OCI-LY7 (cell line): ENCODE data around the gene ZXDC. TPM values are rescaled to one million over a fixed set of nuclear protein-coding genes. Genes with fewer than 3 reads are reported as not detected.

Experiments
- BruUV-seq: library from RNA; stranded (reverse); fragments of 400-500 nt; replicated peaks from 2 replicates; lab custom pipeline; 2021; lab: Mats Ljungman, UMichigan
- CTCF ChIA-PET: fragments of 300-600 bp; sonication (Branson Sonifier 250); formaldehyde crosslinking; loops from one replicate; lab custom pipeline; 2022; ENCODE audit warnings: antibody characterized with exemption; ENCODE audit not compliant: unreplicated experiment; lab: Charles Lee
- POLR2A ChIA-PET: fragments of 300-600 bp; sonication (Branson Sonifier 250); formaldehyde crosslinking; loops from one replicate; lab custom pipeline; 2022; ENCODE audit warnings: antibody characterized with exemption; lab: Charles Lee
- DNase-seq: peaks from one replicate; pipeline ENCODE4 v3.0.0-alpha.2; 2015; ENCODE audit warnings: low spot score
- H2AFZ ChIP-seq: fragments of 200-600 bp; sonication (generic), shearing (Covaris generic); 2 replicates; pipeline ENCODE4 v1.6.1; 2014; ENCODE audit warnings: mild to moderate bottlenecking, antibody characterized with exemption, low read length, moderate library complexity
- H3K27ac ChIP-seq: fragments of 200-600 bp; sonication (generic); 2 replicates; pipeline ENCODE4 v1.5.1; 2014; ENCODE audit warnings: mixed run types, low read depth, mild to moderate bottlenecking, moderate library complexity, low read length, inconsistent platforms; ENCODE audit not compliant: poor library complexity, severe bottlenecking
- H3K36me3 ChIP-seq: fragments of 200-600 bp; sonication (generic); 2 replicates; pipeline ENCODE4 v1.6.1; 2014; ENCODE audit warnings: mild to moderate bottlenecking, antibody characterized with exemption, low read length, moderate library complexity, mixed read lengths; ENCODE audit not compliant: insufficient read depth
- H3K4me1 ChIP-seq: fragments of 200-600 bp; sonication (generic); 2 replicates; pipeline ENCODE4 v1.5.1; 2014; ENCODE audit warnings: mild to moderate bottlenecking, low read length; ENCODE audit not compliant: insufficient read depth, poor library complexity, severe bottlenecking
- H3K4me2 ChIP-seq: fragments of 200-600 bp; sonication (generic); 2 replicates; pipeline ENCODE4 v1.6.1; 2014; ENCODE audit warnings: mild to moderate bottlenecking, low read length
- H3K4me3 ChIP-seq: fragments of 200-600 bp; sonication (generic); 2 replicates; pipeline ENCODE4 v1.5.1; 2014; ENCODE audit warnings: mild to moderate bottlenecking, low read depth, low read length; ENCODE audit not compliant: poor library complexity, severe bottlenecking
- H3K79me2 ChIP-seq: fragments of 200-600 bp; sonication (generic); 2 replicates; pipeline ENCODE4 v1.6.1; 2016; ENCODE audit warnings: low read depth, mild to moderate bottlenecking, low read length, moderate library complexity, mixed read lengths; ENCODE audit not compliant: insufficient read depth
- H3K9me2 ChIP-seq: fragments of 200-600 bp; sonication (generic); 2 replicates; pipeline ENCODE4 v1.6.1; 2016; ENCODE audit warnings: mild to moderate bottlenecking, low read length, mixed read lengths; ENCODE audit not compliant: insufficient read depth
- H3K9me3 ChIP-seq: fragments of 200-600 bp; sonication (generic); 2 replicates; pipeline ENCODE4 v1.6.1; 2014; ENCODE audit warnings: mild to moderate bottlenecking, mixed run types, low read length, mixed read lengths
- H4K20me1 ChIP-seq: fragments of 200-600 bp; sonication (generic); 2 replicates; pipeline ENCODE4 v1.6.1; 2014; ENCODE audit warnings: mild to moderate bottlenecking, antibody characterized with exemption, low read length, moderate library complexity, mixed read lengths; ENCODE audit not compliant: insufficient read depth
- EZH2phosphoT487 ChIP-seq: fragments of 200-600 bp; sonication (generic); IDR thresholded peaks from 2 replicates; pipeline ENCODE4 v1.6.1; 2018; ENCODE audit warnings: low read depth, borderline replicate concordance, mild to moderate bottlenecking, mixed run types, antibody characterized with exemption, low read length, moderate library complexity, mixed read lengths
- intact Hi-C: fragments of 100-400 bp; cut with micrococcal nuclease; formaldehyde crosslinking; loops from one replicate; pipeline ENCODE4 v1.10.0; 2022; ENCODE audit not compliant: unreplicated experiment
- total RNA-seq, 2 experiments: library from RNA; depleted of rRNA in 1 of 2; stranded (reverse); fragments of >200 nt in 1 of 2; shearing (Covaris generic) in 1 of 2; gene quantifications; 2 replicates each; pipeline ENCODE4 v1.2.3, GENCODE V29; 2014 to 2022
- TF ChIP-seq, protein P1 (sequence below): fragments of 200-600 bp; sonication (generic); conservative IDR thresholded peaks from 2 replicates; pipeline ENCODE4 v1.5.1; 2014; ENCODE audit warnings: mild to moderate bottlenecking, antibody characterized with exemption, low read length, moderate library complexity, mixed read lengths

Gene ZXDC
- total RNA-seq, 2 experiments from 2014 or later = 32.2 to 34.9 TPM

DNA sequence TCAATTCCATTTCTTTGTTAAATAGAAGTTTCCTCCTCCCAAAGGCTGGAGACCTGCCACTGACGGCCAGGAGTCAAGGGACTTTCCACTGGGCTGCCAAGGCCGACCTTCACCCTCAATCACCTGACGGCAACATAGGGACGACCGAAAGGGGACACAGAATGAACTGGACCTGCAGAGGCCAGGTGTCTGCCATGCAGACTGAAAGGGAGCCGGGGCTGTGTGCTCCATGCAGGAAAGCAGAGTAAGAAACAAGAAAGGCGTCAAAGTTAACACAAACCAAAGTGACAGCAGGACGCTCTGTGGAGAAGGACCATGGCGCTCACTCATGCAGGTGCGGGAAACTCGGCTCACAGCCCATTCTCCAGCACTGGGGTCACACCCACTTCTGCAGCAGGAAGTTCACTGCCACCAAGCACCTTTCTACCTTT lies 26.1 kb downstream of the ZXDC start:
- no peaks in the 10 kb centered on the region for H3K4me1 ChIP-seq
- BruUV-seq = no TSS peak
- H3K4me3 ChIP-seq = no peak overlapping the region
- no peak for DNase-seq
- POLR2A ChIA-PET = no interaction called here
- CTCF ChIA-PET = no interaction called here
- intact Hi-C loops = no loop called here
- peaks cover 8% of the 10 kb centered on the region; the same call in 1 of the 2 replicates for H4K20me1 ChIP-seq
- H3K9me3 ChIP-seq = no peaks in the 10 kb centered on the region
- H3K79me2 ChIP-seq = no peaks in the 10 kb centered on the region
- TF ChIP-seq EZH2phosphoT487 = no peak
- TF ChIP-seq, protein P1, sequence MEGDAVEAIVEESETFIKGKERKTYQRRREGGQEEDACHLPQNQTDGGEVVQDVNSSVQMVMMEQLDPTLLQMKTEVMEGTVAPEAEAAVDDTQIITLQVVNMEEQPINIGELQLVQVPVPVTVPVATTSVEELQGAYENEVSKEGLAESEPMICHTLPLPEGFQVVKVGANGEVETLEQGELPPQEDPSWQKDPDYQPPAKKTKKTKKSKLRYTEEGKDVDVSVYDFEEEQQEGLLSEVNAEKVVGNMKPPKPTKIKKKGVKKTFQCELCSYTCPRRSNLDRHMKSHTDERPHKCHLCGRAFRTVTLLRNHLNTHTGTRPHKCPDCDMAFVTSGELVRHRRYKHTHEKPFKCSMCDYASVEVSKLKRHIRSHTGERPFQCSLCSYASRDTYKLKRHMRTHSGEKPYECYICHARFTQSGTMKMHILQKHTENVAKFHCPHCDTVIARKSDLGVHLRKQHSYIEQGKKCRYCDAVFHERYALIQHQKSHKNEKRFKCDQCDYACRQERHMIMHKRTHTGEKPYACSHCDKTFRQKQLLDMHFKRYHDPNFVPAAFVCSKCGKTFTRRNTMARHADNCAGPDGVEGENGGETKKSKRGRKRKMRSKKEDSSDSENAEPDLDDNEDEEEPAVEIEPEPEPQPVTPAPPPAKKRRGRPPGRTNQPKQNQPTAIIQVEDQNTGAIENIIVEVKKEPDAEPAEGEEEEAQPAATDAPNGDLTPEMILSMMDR = no peak
- no peaks in the 10 kb centered on the region for H3K9me2 ChIP-seq
- peaks cover 37% of the 10 kb centered on the region; the same call in 1 of the 2 replicates for H3K36me3 ChIP-seq
- H3K27ac ChIP-seq = no peak overlapping the region
- no peak overlapping the region for H2AFZ ChIP-seq
- H3K4me2 ChIP-seq = no peak overlapping the region

- CTCF ChIA-PET = no interaction called here
- DNase-seq = no peak
- H4K20me1 ChIP-seq = peaks cover 8% of the 10 kb centered on the region; the same call in 1 of the 2 replicates
- no peaks in the 10 kb centered on the region for H3K79me2 ChIP-seq
- H2AFZ ChIP-seq = no peak overlapping the region
- no peak overlapping the region for H3K27ac ChIP-seq
- H3K4me3 ChIP-seq = no peak overlapping the region
- POLR2A ChIA-PET = no interaction called here
- BruUV-seq = no TSS peak
- peaks cover 30% of the 10 kb centered on the region; the same call in 1 of the 2 replicates for H3K36me3 ChIP-seq
- no peak for TF ChIP-seq EZH2phosphoT487
- H3K4me1 ChIP-seq = no peaks in the 10 kb centered on the region
- intact Hi-C loops = no loop called here
- H3K9me2 ChIP-seq = no peaks in the 10 kb centered on the region
- no peak overlapping the region for H3K4me2 ChIP-seq
- no peaks in the 10 kb centered on the region for H3K9me3 ChIP-seq
Observed at GRCh38 chr3:126448893-126449180, 26.9 kb downstream of the ZXDC start.

- intact Hi-C loops = no loop called here
- CTCF ChIA-PET = no interaction called here
- Histone ChIP-seq H3K4me2 (no peak overlapping the region), H3K9me2 (no peaks in the 10 kb centered on the region), H3K4me1 (no peaks in the 10 kb centered on the region), H3K79me2 (no peaks in the 10 kb centered on the region), H3K9me3 (no peaks in the 10 kb centered on the region), H3K4me3 (no peak overlapping the region), H3K36me3 (peaks cover 29% of the 10 kb centered on the region; the same call in 1 of the 2 replicates), H3K27ac (no peak overlapping the region), H2AFZ (no peak overlapping the region), H4K20me1 (peaks cover 7% of the 10 kb centered on the region; the same call in 1 of the 2 replicates)
- no peak for DNase-seq
- POLR2A ChIA-PET = no interaction called here
- TF ChIP-seq EZH2phosphoT487 = no peak
- TF ChIP-seq, protein P1 = no peak
- BruUV-seq = no TSS peak
Observed at GRCh38 chr3:126448136-126448892, 27.4 kb downstream of the ZXDC start.
